Epithelial cell of esophagus (primary cell): Measurements from ENCODE around the gene POLR1F.
"Not testable (repeated sequence)": the region's sequence is repeated elsewhere in the genome, so short reads cannot be mapped to it uniquely, and the experiment has no call there.

Source experiments
- DNase-seq: peaks from one replicate; pipeline ENCODE4 v3.0.0; 2010; ENCODE audit warnings: low read depth
- H3K4me3 ChIP-seq: 2 replicates; pipeline ENCODE4 v1.5.1; 2011; ENCODE audit warnings: mild to moderate bottlenecking, low read length, control low read depth
- TF ChIP-seq, protein P1 (sequence below): IDR thresholded peaks from 2 replicates; pipeline ENCODE4 v1.5.1; 2011; ENCODE audit warnings: low read depth, mild to moderate bottlenecking, low read length, control low read depth, inconsistent platforms; ENCODE audit not compliant: insufficient read depth; ENCODE audit errors: missing control alignments

POLR1F gene

DNA sequence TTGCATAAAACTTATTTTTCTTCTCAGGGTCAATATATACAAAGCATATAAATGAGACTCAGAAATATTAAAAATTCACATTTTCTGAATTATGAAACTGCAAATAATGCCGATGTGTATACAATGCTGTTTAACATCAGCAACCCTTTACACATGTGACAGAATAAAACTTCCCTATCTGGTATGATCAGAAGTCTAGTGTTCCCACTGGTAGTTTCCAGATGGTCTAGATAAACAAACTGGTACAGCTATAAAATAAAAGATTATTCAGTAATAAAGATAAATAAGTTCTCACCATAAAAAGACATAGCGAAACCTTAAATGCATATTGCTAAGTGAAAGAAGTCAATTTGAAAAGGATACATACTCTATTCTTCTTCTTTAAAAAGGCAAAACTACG, 7.9 kb downstream of the POLR1F start:
- H3K4me3 ChIP-seq = no peak overlapping the region
- TF ChIP-seq, protein P1, sequence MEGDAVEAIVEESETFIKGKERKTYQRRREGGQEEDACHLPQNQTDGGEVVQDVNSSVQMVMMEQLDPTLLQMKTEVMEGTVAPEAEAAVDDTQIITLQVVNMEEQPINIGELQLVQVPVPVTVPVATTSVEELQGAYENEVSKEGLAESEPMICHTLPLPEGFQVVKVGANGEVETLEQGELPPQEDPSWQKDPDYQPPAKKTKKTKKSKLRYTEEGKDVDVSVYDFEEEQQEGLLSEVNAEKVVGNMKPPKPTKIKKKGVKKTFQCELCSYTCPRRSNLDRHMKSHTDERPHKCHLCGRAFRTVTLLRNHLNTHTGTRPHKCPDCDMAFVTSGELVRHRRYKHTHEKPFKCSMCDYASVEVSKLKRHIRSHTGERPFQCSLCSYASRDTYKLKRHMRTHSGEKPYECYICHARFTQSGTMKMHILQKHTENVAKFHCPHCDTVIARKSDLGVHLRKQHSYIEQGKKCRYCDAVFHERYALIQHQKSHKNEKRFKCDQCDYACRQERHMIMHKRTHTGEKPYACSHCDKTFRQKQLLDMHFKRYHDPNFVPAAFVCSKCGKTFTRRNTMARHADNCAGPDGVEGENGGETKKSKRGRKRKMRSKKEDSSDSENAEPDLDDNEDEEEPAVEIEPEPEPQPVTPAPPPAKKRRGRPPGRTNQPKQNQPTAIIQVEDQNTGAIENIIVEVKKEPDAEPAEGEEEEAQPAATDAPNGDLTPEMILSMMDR = no peak
- no peak for DNase-seq

DNA sequence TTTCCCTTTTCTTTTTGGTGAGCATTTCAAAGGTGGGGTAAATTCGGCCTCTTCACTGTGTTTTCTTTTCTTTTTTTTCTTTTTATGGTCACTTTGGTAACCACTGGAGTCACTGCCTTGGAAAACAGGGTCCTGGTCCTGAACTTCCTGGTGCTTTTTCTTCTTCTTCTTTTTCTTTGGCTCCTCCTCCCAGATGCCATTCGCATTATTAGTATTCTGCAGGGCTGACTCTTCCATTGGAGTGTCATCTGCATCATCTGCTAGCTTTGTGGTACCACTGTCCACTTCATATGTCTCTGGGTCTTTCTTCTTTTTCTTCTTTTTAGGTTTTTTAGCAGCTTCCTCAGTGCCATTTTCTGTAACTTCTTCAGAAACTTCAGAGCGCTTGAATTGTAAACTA, 10.5 kb downstream of the POLR1F start:
- H3K4me3 ChIP-seq = no peak overlapping the region
- no peak for DNase-seq
- TF ChIP-seq, protein P1 = no peak

DNA sequence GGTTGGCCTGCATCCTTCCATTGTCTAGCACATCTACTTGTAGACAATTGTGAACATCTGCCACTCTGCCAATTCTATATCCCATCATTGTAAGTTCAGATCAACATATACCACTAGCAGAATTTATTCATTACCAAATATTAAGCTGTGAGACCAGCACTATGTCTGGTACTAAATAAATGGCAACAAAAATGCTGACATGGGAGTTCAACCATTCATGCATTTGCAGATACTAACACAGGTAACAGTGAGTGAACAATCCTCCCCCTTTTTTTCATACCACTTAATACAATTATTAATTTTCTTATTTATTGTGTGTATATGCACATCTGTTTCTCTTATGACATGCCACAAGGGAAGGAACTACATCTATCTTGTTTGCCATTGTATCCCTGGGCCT, 11.9 kb downstream of the POLR1F start:
- no peak overlapping the region for H3K4me3 ChIP-seq
- no peak for DNase-seq
- TF ChIP-seq, protein P1 = no peak

DNA sequence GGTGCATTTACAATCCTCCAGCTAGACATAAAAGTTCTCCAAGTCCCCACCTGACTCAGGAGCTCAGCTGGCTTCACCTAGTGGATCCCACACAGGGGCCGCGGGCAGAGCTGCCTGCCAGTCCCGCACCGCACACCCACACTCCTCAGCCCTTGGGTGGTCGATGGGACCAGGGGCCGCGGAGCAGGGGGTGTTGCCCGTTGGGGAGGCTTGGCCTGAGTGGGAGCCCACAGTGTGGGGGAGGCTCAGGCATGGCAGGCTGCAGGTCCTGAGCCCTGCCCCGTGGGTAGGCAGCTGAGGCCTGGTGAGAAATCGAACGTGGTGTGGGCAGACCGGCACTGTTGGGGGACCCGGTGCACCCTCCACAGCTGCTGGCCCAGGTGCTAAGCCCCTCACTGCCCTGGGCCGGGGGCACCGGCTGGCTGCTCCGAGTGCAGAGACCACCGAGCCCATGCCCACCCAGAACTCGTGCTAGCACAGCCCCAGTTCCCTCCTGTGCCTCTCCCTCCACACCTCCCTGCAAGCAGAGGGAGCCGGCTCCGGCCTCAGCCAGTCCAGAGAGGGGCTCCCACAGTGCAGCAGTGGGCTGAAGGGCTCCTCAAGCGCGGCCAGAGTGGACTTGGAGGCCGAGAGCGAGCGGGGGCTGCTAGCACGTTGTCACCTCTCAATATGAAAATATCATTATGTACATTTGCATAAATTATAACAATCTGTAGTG, 16.6 kb downstream of the POLR1F start:
- no peak overlapping the region for H3K4me3 ChIP-seq
- TF ChIP-seq, protein P1 = no peak
- no peak for DNase-seq

DNA sequence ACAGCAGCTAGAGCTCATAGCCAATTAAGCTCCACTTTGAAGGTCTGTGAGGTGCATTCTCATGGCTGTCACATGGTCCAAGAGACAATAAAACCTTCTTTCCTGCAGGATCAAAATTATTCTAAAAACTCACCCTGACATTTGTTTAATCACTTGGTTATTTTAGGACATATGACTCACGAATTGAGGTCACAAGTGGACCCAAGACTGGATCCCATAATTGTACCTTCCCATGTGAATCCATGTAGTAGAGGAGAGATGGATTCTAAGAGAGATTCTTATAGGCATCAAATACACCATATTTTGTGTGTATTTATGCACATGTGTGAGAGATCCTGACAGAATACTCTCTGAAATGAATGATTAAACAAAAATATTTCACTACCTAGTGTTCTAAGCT, 18.1 kb downstream of the POLR1F start:
- no peak for DNase-seq
- TF ChIP-seq, protein P1 = no peak
- H3K4me3 ChIP-seq = no peak overlapping the region

DNA sequence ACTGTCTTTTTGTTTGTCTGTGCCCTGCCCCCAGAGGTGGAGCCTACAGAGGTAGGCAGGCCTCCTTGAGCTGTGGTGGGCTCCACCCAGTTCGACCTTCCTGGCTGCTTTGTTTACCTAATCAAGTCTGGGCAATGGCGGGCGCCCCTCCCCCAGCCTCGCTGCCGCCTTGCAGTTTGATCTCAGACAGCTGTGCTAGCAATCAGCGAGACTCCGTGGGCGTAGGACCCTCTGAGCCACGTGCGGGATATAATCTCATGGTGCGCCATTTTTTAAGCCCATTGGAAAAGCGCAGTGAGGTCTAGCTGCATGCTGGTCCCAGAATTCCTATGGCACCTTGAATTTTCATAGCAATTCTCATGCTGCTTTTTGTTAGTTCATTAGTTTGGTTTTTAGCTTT, 19.7 kb downstream of the POLR1F start:
- not testable (repeated sequence) for H3K4me3 ChIP-seq, DNase-seq

DNA sequence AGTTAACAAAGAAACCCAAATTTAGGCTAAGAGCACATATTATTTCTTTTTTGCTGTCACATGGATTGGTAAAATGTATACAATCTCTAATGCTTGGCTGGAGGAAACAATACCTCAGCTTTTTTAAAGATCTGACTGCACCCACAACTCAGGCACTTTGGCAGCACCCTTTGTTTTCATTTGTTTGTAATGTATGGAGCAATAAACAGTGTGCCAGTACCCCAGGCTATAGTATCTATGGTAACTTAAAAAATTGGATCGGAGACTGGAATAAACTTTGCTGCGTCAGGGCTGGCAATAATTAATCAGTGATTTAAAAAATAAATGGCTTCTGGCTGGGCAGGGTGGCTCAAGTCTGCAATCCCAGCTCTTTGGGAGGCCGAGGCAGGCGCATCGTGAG, 27.2 kb downstream of the POLR1F start:
- H3K4me3 ChIP-seq = no peak overlapping the region
- DNase-seq = no peak
- TF ChIP-seq, protein P1 = no peak

DNA sequence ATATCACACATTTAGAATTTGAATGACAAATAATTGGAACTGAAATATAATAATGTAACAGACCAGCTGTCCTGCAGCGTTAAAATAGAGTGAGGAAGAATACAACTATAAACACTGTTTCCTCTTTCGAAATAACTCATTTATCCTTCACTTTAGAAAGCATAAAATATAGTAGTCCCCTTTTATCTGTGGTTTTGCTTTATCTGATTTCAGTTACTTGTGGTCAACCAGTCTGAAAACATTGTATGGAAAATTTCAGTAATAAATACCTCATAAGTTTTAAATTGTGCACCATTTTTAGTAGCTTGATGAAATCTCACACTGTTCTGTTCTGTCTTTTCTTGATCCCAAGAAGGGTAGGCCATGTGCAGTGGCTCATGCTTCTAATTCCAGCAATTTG, 31.7 kb downstream of the POLR1F start:
- TF ChIP-seq, protein P1 = no peak
- DNase-seq = no peak
- no peak overlapping the region for H3K4me3 ChIP-seq
